Stimulated activated naive CD8-positive, alpha-beta T cell treated with anti-CD3 and anti-CD28 coated beads, Interleukin-15, Interleukin-2, amounts not matched to agents 100 U/mL and 50 U/mL, for 24 hours (primary cell): ENCODE results near the gene ST7.
"Not testable (repeated sequence)": the region's sequence is repeated elsewhere in the genome, so short reads cannot be mapped to it uniquely, and the experiment has no call there.

ENCODE experiments used
- ATAC-seq: fragments of 150-1000 bp; cut with Tn5 transposase; one replicate; pipeline ENCODE4 v1.10.0; 2021
- DNase-seq: peaks from one replicate; pipeline ENCODE4 v3.0.0; 2021

The ST7 gene

DNA sequence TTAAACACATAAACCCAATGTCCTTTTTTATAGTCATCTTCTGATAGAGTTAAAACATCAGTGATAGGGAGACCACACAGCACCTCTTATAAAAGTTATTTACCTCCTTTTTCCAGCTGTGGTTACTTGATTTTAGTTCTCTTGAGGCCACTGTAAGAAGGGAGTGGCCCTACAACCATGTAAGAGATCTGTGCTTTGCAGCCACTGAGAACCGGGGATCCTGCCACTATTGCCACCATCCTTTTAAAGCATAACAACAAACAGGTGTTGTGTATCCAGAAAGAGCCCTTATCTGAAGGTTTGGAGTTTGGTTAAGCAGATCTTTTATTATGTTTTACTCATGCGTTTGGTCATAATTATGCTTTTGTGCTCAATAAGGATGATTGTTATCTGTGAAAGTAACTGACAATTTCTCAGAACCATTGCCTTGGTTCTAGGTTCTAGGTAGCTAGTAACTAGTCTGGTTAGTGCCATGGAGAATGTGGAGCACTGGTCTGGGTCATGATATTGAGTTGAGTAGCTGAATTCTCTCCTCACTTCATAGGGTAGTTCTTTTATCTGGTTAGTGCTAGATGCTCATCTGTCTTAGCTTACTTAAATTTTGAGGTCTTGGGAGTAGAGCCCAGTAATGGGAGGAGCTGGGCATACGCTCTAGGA, 56.5 kb downstream of the ST7 start:
- DNase-seq (no peak), ATAC-seq (peak; percentile 8)

DNA sequence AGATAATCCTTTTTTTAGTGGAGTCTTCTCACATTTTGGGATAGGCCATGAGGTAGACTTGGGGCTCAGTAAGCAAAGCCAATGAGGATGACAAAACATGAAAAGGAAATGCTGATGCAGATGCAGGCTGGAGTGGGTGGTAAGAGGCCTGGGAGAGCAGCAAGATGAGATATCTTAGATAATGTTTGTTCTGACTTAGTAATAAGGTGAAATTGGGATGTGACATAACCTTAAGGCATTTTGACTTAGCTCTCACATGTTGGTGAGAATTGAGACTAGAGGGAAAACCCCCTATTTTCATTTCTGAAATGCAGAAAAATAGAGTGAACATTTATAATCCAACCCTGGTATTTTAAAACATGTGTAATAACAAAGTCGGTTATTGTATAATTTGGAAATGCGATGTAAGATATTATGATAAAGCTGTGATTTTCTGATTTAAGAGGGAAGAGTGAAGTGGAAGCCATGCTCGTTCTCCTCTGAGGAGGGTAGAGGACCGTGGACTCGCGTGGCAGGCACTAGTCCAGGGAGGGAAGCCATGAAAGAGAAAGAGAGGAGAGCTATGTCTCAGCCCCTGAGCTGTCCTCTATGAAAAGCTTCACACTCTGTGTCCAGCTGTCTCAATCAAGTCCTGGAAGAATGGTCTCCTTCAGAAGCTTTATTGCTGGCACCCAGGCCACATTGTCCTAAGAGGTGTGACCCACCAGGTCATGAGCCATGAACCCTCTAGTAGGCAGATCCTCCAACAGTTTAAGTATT, 57.3 kb downstream of the ST7 start:
- DNase-seq (peak; percentile 35), ATAC-seq (peak; percentile 56)

DNA sequence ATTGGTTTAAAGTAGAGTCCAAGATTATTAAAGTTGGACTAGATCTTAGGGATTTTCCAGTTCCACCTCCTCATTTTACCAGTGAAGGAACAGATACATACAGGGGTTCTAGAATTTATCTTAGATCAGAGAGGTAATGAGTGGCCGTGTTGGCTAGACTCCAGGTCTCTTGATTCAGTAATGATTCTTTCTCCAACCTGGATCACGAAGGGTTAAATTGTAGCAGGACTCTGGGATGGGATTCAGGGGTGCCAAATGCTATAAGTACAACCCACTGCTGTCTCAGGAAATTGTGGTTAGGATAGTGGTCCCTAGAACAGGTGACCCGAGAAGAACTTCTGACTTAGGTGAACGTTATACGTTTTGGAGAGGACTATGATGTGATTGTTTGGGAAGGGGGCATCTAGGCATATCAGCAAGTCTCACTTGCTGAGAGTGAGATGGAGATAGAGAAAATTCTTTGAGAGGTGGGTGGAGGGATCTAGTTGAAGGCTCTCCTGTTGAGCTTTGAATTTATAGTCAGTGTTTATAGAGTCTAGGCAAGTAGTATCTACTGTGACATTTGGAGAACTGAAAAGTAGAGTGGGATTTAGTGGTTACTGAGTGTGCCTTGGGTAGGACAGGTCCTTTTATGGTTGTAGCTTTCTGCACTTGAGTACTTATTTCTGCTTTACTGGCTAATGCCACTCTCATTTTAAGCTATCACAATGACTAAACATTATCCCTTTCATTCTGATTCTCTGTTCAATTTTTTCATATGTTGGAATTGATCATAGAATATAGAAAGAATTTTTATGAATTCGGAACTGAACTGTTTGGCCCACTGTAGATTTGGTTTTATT, 58.3 kb downstream of the ST7 start:
- ATAC-seq, result peak; percentile 82
- DNase-seq, result no peak

DNA sequence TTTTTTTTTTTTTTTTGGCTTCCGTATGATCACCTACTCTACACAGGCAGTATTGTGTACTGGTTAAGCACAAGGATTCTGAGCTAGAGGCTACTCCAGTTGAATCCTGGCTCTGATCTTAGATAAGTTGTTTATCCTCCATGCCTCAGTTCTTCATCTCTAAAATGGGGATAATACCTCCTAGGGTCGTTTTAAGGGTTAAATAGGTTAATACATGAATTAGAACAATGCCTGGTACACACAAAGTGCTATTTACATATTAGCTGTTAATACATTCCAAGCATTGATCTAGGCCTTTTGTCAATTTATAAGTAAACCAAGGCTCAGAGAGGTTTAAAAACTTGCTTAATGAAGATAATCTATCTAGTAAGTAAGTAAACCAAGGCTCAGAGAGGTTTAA, 59.0 kb downstream of the ST7 start:
- ATAC-seq, result no peak
- DNase-seq, result no peak

DNA sequence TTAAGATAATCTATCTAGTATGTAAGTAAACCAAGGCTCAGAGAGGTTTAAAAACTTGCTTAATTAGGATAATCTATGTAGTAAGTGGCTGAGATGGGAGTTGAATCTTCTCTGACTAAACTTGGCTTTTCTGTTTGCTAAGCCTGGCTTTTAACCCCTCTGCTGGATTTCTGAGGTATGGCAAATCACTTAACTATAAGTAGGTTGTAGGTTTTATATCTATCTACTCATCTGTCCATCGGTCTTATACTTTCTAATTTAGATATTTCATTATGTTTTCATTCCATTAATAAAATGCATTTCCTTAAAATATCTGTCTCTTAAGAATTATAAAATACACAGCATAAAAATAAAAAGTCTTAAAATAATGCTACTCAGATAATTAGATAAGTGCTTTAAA, 59.4 kb downstream of the ST7 start:
- no peak for DNase-seq
- ATAC-seq, result no peak

DNA sequence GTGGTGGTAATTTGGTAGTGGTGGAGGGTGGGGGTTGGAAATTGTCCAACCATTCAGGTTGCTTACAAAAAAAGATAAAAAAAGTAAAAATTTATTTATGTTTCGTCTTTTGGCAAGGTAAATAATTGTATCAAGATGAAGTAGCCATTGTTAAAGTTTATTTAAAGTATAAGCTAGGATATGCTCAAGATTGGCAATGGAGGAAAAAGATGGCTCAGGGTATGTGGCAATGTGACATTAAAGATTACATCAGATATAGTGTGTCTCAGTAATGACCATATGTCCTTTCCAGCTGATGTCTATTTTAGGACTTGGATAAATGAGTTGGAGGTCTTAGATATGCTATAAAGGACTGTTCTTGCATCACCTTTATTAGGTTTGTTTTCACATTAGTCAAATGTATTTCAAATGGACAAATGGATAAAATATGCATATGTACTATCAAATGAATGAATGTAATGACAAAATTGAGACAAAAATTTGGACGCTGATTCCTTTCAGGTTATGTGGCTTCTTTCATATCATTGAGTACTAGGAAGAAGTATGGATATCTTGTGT, 60.9 kb downstream of the ST7 start:
- ATAC-seq, result no peak
- no peak for DNase-seq

DNA sequence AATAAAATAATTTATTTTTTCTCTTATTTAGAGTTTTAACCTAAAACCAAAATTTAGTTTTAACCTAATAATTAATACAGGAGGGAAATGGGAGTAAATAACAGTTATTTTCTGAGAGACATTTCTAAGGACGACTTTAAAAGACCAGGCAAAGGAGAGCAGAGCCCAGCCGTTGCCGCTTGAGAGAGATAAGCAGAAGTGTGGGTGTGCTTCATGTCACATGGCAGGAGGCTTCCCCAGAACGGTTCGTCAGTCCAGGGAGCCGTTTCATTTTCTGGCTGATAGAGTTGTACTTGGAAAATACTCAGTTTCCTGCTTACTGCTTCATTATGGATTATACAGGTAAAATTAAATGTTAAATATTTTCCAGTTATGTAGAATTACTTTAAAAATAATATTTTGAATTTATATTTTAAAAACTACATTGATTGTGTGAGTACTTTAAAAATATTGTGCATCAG, 61.4 kb downstream of the ST7 start:
- DNase-seq, result peak; percentile 40
- no peak for ATAC-seq

DNA sequence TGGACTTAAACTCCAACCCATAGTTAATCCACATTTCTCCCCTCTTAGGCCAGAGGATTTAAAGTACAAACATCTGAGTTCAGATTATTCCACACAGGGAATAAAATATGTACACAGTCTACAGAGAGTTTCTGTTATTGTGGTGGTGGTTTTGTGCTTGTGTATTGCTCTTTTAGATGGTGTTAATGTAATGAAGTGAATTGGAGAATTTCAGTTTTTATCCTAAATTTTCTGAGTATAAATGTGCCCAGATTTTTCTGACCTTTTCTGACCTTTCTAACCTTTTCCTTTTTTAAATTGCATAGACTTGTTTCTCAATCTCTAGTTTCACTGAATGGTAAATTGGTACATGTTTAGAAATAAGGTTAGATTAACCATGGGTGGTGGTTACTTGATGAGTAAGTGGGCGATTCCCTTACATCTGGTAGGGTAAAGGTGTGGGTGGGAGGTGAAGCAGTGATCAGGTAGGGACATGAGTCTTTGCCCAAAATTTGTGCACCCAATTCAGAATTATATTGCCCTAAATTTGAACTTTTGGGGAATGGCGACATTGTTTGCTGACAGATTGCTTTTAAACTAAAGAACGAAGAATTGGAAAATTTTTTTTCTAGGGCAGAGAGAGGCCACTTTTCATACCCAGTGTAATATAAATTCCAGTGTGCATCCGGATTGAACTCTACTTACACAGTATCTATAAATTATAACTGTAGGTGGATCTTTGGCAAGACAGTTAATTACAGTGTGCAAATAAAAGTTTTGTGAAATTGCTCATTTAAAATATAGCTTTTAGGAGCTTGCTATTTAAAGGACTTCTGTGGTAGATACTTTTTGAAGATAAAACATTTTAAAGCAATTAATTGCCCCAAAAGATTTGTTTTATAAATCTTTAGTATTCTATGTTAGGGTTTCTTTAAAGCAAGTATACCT, 62.2 kb downstream of the ST7 start:
- DNase-seq (peak; percentile 11), ATAC-seq (peak; percentile 58)

DNA sequence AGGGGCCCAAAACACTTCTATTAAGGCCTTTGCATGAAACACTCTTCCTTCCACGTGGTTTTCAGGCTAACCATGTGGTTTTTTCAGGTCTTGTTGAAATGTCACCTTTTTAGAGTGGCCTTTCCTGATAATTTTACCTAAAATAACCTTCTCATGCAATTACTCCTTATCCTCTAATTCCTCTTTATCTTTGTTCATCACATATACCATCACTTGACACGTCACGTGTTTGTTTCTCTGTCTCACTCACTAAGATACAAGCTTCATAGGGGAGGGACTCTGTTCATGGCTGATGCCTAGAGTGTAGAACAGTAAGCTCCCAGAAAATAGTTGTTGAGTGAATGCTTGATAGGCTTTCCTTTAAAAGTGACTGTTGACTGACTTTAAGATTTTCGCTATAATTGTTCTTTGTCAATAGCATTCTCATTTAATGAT, 63.7 kb downstream of the ST7 start:
- ATAC-seq, result no peak
- DNase-seq, result no peak

DNA sequence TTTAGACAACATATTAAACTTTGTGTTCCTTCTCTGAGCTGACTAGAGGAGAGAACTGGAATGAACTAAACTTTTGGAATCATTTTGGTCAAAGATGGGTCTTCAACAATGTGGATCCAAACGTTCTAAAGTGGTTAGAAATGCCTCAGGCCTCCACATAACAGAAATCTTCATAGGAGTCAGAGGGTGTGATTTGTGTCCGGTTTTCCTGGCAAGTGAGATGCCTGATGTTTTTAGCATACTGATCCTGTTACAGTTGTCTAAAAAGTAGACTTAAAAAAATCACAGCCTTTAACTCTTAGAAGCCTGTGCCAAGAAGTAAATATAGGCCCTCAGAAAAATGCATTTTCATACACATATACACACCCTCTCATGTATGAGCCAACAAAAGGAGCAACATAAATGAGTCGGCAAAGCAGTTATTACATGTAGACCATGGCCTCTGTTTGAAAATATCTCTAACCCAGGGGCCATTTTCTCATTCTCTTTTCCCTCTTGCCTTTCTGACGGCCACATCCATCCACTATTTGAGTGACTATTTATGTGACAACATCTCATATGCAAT, 64.5 kb downstream of the ST7 start:
- ATAC-seq (no peak), DNase-seq (no peak)

DNA sequence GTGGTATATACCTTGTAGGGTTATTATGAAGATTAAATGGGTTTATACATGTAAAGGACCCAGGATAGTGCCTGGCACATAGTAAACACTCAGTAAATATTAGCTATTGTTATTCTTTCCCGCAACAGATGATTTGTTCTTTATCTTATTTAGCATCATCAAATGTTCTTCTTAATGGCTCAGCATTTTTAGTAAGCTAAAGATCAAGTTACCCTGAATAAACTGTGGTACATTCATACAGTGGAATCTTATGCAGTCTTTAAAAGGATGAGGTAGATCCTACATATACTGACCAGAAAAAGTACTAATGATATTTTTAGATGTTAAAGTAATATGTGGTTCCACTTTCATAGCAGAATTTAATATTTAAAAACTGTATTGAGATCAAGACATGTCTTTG, 65.4 kb downstream of the ST7 start:
- no peak for ATAC-seq
- no peak for DNase-seq

DNA sequence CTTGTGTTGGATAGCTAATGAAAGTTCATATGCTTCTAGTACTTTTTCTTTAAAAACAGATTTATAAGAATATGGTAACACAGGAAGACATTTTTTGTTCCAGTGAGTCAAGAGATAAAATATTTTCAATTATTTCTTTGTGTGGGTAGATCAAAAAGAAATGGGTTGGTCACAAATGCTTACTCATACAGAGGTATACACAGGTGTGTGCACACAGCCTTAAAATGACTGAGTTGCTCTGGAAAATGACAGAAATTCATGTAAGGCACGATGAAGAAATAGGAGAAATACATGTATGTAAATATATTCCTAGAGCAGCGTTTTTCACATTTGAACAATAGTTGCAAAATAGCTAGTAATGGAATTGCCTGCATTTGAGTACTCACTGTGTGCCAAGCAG, 66.0 kb downstream of the ST7 start:
- ATAC-seq, result no peak

DNA sequence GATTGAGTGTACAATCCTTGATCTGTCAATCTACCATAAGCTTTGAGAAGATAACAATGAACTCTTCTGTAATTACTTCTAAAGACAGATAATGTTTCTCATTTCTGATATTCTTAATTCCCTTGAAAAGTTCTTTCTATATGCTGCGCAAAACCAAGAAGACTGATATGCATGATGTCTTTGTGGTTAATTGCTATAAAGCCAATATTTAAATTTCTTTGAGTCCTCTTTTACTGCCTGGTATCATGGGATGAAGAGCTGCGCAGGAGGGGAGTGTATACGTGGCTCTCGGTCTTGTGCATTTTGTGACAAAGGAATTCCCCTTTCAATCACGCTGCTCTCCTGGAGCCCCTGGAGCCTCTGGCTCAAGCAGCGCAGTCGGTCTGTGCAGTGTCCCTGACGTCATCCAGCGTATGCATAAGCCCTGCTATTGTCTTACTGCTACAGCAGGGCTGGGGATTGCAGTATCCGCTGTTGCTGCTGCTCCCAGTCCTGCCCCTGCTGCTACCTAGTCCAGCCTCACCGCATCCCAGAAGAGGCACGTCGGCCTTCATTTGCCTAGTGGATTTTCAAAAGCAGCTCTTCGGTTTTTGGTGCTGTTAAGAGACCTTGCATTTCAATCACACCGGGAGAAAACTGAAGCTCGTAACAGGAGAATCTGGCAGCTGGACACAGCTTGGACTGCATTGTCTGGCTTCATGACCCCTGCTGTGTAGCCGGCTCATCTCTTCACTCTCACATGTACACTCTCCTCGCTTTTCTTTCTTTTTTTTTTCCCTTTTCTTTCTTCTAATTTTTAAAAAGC, 66.7 kb downstream of the ST7 start:
- ATAC-seq (no peak), DNase-seq (no peak)

More for the DNA sequence above, 66.0 kb downstream of the ST7 start:
- DNase-seq, result no peak

DNA sequence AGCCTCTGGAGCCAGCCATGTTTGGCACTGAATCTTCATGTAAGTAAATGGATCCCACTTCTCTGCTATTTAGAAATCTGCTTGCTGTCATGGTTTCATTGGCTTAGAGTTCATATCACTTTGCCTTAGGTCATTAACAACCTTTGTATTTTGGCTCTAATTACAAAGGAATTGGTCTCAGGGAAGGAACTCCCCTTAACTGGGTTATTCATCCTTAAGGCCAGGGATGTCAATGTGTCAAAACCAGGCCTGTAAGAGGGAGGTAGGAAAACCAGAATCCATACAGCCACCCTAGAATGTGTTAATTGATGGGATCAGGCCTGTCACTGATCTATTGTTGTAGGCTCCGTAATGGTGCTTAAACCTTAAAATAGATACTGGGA, 67.3 kb downstream of the ST7 start:
- no peak for DNase-seq
- no peak for ATAC-seq

DNA sequence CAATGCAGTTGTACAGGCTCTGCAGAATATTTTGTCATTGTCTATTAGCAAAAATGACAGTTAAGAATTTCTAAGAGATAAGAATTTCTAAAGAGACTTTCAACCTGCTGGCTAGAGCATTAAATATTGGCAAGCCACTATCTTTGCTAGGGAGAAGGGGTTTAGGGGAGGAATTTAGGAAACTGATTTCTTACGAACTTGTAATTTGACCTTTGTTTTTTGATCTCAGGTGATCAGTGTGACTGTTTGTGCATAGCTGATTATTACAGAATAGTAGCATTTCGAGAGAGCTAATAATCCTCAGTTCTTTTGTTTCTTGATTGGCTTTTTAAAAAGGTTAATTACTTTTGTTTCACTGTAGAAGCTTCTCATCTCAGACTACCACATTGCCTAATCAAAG, 68.1 kb downstream of the ST7 start:
- ATAC-seq (no peak), DNase-seq (no peak)

DNA sequence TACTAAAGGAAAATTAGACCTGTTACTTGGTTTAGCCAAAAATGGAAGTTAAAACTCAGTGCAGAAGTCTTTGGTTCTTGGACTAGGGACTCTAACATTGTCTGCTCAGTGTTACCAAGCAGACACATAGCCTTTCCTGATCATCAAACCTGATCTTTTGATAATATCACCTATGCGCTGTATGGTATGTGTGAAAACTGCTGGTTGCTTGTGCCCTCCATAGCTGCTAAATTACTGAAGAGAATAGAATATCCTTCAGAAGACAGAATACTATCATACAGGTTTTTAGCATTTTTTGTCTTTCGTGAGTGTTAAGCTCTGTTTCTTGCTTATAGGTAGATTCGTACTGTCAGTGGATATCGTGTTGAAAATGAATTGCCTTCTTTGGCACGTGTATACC, 68.7 kb downstream of the ST7 start:
- DNase-seq (no peak), ATAC-seq (no peak)

DNA sequence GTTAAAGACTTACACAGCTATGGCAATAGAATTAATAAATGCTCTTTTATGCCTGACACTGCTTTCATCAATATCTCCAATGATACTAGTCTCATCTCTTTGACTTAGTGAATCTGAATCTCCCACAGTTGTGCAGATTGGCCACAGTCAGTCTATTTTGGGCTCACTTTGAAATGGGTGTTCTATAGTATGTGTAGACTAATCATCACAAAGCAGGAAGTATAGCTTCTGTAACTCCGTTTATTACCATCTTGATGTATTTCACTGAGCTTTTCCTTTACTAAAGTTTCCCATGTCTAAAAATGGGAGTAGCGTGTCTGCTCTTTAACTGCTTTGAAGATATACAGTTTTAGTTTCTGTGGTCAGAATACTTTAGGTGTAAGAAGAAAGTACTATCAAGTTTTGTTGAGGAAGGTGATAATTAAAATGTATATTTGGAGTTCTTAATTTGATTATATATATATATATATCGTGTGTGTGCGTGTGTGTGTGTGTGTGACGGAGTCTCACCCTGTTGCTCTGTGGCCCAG, 70.1 kb downstream of the ST7 start:
- ATAC-seq, result peak; percentile 75
- DNase-seq, result no peak

DNA sequence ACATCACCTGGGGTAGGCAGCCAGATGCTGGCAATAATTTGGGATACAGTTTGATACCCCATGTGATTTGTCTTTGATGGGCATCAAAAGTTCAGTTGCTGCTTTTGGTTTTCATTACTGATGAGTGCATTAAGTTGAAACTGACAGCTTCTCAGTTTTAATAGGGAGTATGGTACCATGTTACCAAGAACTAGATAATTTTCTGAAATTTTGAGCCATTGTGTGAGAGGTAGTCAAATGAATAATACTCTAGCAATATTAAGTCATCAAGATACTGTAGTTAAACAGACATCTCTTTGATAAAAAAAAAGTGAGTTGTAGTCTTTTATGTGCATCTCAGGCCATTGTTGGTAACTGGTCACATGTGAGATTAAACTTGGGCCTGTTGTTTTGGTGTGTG, 71.5 kb downstream of the ST7 start:
- no peak for DNase-seq
- ATAC-seq, result no peak

DNA sequence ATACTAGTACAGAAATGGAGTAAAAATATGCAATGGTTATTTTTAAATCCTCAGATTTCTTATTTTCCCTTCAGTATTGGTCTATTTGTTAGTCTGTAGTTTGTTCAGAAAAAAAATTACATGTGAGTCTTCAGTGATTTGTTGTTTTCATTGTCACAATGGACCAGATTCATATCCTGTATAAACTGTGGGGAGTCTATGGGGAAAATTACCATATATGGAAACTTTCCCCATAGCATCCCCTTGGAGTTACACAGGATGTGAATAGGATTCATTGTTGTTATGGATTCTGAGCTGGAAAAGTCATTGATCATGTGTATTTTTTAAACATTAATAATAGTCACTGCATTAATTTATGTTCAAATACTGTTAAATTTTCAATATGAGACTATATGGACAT, 72.6 kb downstream of the ST7 start:
- no peak for DNase-seq

DNA sequence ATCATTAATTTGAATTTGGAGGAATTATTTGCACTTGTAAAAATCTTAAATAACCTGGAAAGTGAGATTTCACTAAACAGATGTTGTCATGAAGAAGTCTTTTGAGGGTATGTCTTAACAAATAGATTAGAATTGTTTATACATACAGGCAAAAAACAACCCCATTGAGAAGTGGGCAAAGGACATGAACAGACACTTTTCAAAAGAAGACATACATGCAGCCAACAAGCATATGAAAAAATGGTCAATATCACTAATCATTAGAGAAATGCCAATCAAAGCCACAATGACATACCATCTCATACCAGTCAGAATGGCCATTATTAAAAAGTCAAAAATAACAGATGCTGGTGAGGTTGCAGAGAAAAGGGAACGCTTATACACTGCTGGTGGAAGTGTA, 77.0 kb downstream of the ST7 start:
- ATAC-seq, DNase-seq: not testable (repeated sequence)

More for the DNA sequence above, 72.6 kb downstream of the ST7 start:
- ATAC-seq, result no peak
